ENCODE results near the gene AXL.

DNA sequence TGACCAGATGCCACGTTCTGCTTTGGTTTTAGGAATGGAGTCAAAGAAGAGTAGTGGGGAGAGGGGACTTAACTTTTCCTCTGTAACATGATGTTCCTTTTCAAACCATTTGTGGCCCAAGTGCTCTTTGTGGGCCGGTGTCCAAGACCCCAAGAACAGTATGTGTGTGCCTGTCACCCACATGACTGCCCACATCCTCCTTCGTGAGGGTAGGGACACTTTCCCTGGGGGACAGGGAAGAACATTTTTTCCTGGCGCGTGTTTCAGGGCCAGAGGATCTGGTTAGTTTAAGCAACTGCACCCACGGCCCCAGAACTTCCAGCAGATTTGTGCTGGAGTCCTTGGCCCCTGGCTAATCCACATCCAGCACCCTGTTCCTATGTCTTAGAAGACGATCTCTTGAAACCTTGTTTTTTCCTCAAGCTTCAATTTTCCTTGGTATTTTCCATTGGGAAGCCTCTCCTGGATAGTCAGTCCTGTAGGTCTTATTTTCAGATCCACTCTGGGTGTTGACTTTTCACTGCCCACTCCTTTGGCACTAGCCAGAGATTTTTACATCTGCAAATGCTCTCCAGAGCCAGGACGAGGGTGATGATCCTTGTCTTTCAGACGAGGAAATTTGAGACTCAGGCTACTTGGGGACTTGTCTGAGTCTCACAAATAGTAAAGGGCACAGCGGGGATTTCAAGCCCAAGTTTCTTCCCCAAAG, 80.2 kb downstream of the AXL start:
- TF ChIP-seq CTCF (IDR thresholded peaks at IDR 0.05) (no peak), POLR2A (IDR thresholded peaks at IDR 0.05) (no peak)
